AG10803 (cell line): ENCODE results near the gene MTRR.

Experiments used
- DNase-seq: peaks from one replicate; pipeline ENCODE4 v3.0.0; 2010; ENCODE audit warnings: low read depth
- H3K4me3 ChIP-seq: 2 replicates; pipeline ENCODE4 v1.5.1; 2011; ENCODE audit warnings: mild to moderate bottlenecking, low read length, control low read depth
- CTCF ChIP-seq: conservative IDR thresholded peaks from 2 replicates; pipeline ENCODE4 v1.5.1; 2011; ENCODE audit warnings: mild to moderate bottlenecking, low read length, control low read depth, inconsistent platforms

MTRR gene

GRCh38 chr5:7926720-7927119, 57.8 kb downstream of the MTRR start:
- TF ChIP-seq CTCF: no peak
- H3K4me3 ChIP-seq: no peak overlapping the region
- DNase-seq: no peak

- no peak overlapping the region for H3K4me3 ChIP-seq
- TF ChIP-seq CTCF: peak; percentile 86
- peak; percentile 51 for DNase-seq
Measured at GRCh38 chr5:7927466-7928375, 58.8 kb downstream of the MTRR start.

GRCh38 chr5:7930011-7930410, 61.1 kb downstream of the MTRR start:
- no peak for TF ChIP-seq CTCF
- DNase-seq: no peak
- no peak overlapping the region for H3K4me3 ChIP-seq

GRCh38 chr5:7941692-7942091, 72.7 kb downstream of the MTRR start:
- H3K4me3 ChIP-seq: no peak overlapping the region
- no peak for DNase-seq
- no peak for TF ChIP-seq CTCF

- no peak for TF ChIP-seq CTCF
- DNase-seq: no peak
- H3K4me3 ChIP-seq: no peak overlapping the region
Measured at GRCh38 chr5:7947301-7947700, 78.4 kb downstream of the MTRR start.
